HEK293 (cell line): ENCODE measurements around the gene DNASE2B.

Source experiments
- CTCF ChIA-PET: fragments of 350-600 bp; formaldehyde crosslinking; extraction: SDS; loops from one replicate; lab custom pipeline; 2021; ENCODE audit warnings: antibody characterized with exemption; lab: Yijun Ruan, JAX
- POLR2A ChIA-PET: fragments of 300-600 bp; formaldehyde crosslinking; extraction: SDS; loops from one replicate; lab custom pipeline; 2020; ENCODE audit warnings: antibody characterized with exemption, inconsistent platforms; lab: Yijun Ruan, JAX
- H3K27ac ChIP-seq: fragments of 200-500 bp; sonication (Bioruptor generic); 2 replicates; pipeline ENCODE4 v1.5.1; 2014; ENCODE audit warnings: low read depth, low read length, control low read depth, inconsistent platforms; ENCODE audit errors: extremely low read depth
- H3K36me3 ChIP-seq, 2 experiments: fragments of 200-500 bp in 1 of 2; sonication (Bioruptor generic) in 1 of 2; 1 replicate in 1 of 2; 2 replicates in 1 of 2; pipeline ENCODE4 v1.5.1; 2014 to 2017; ENCODE audit warnings: inconsistent platforms in 2 of 2, low read length in 2 of 2; ENCODE audit not compliant: control insufficient read depth in 2 of 2, insufficient read depth in 1 of 2
- H3K4me1 ChIP-seq: fragments of 200-500 bp; sonication (Bioruptor generic); 2 replicates; pipeline ENCODE4 v1.5.1; 2014; ENCODE audit warnings: mild to moderate bottlenecking, low read length, inconsistent platforms; ENCODE audit not compliant: control insufficient read depth, insufficient read depth
- H3K4me3 ChIP-seq: 2 replicates; pipeline ENCODE4 v1.5.1; 2011; ENCODE audit warnings: low read depth, mild to moderate bottlenecking, control low read depth, low read length, moderate library complexity
- H3K9me3 ChIP-seq: fragments of 200-500 bp; sonication (Bioruptor generic); 2 replicates; pipeline ENCODE4 v1.5.1; 2014; ENCODE audit warnings: low read depth, low read length, inconsistent platforms; ENCODE audit not compliant: control insufficient read depth, insufficient read depth
- CTCF ChIP-seq: fragments of 450-650 bp; formaldehyde crosslinking; IDR thresholded peaks from 2 replicates; pipeline ENCODE4 v1.5.1; 2016; ENCODE audit warnings: missing biosample characterization, missing genetic modification characterization
- EGR2 ChIP-seq: fragments of 450-650 bp; formaldehyde crosslinking; IDR thresholded peaks from 2 replicates; pipeline ENCODE4 v1.5.1; 2016; ENCODE audit warnings: low read depth, missing biosample characterization, missing genetic modification characterization
- FEZF1 ChIP-seq: fragments of 450-650 bp; formaldehyde crosslinking; IDR thresholded peaks from 2 replicates; pipeline ENCODE4 v1.5.1; 2016; ENCODE audit warnings: missing biosample characterization, missing genetic modification characterization
- MEIS1 ChIP-seq: sonication (generic); formaldehyde crosslinking; IDR thresholded peaks from 2 replicates; pipeline ENCODE4 v1.8.1; 2022; ENCODE audit warnings: missing genetic modification reagents, mild to moderate bottlenecking, borderline replicate concordance
- RBAK ChIP-seq: fragments of 450-650 bp; formaldehyde crosslinking; IDR thresholded peaks from 2 replicates; pipeline ENCODE4 v1.5.1; 2016; ENCODE audit warnings: missing biosample characterization, missing genetic modification characterization
- TCF7L2 ChIP-seq: IDR thresholded peaks from 2 replicates; pipeline ENCODE4 v1.6.1; 2011; ENCODE audit warnings: low read depth, mild to moderate bottlenecking, inconsistent platforms, low read length, moderate library complexity, borderline replicate concordance
- ZFHX2 ChIP-seq: fragments of 450-650 bp; formaldehyde crosslinking; conservative IDR thresholded peaks from 2 replicates; pipeline ENCODE4 v1.5.1; 2016; ENCODE audit warnings: missing biosample characterization, missing genetic modification characterization
- ZFP37 ChIP-seq: fragments of 450-650 bp; formaldehyde crosslinking; IDR thresholded peaks from 2 replicates; pipeline ENCODE4 v1.5.1; 2016; ENCODE audit warnings: missing biosample characterization, missing genetic modification characterization
- ZNF138 ChIP-seq: fragments of 450-650 bp; formaldehyde crosslinking; IDR thresholded peaks from 2 replicates; pipeline ENCODE4 v1.5.1; 2016; ENCODE audit warnings: missing biosample characterization, missing genetic modification characterization, borderline replicate concordance
- ZNF350 ChIP-seq: fragments of 450-650 bp; formaldehyde crosslinking; IDR thresholded peaks from 2 replicates; pipeline ENCODE4 v1.5.0; 2017; ENCODE audit warnings: missing biosample characterization, mild to moderate bottlenecking, missing genetic modification characterization
- ZNF426 ChIP-seq: fragments of 450-650 bp; formaldehyde crosslinking; IDR thresholded peaks from 2 replicates; pipeline ENCODE4 v1.5.1; 2017; ENCODE audit warnings: missing biosample characterization, missing genetic modification characterization, mild to moderate bottlenecking, inconsistent platforms, moderate library complexity
- ZNF654 ChIP-seq: fragments of 450-650 bp; formaldehyde crosslinking; IDR thresholded peaks from 2 replicates; pipeline ENCODE4 v1.5.1; 2016; ENCODE audit warnings: low read depth, missing biosample characterization, missing genetic modification characterization
- ZNF776 ChIP-seq: fragments of 450-650 bp; formaldehyde crosslinking; IDR thresholded peaks from 2 replicates; pipeline ENCODE4 v1.5.0; 2017; ENCODE audit warnings: missing biosample characterization, missing genetic modification characterization, borderline replicate concordance
- ZNF837 ChIP-seq: fragments of 450-650 bp; formaldehyde crosslinking; IDR thresholded peaks from 2 replicates; pipeline ENCODE4 v1.5.1; 2016; ENCODE audit warnings: missing biosample characterization, missing genetic modification characterization
- TF ChIP-seq, protein P1 (sequence below): fragments of 450-650 bp; formaldehyde crosslinking; IDR thresholded peaks from 2 replicates; pipeline ENCODE4 v1.5.1; 2016; ENCODE audit warnings: missing biosample characterization, missing genetic modification characterization
- TF ChIP-seq, protein P2 (sequence below): fragments of 450-650 bp; formaldehyde crosslinking; IDR thresholded peaks from 2 replicates; pipeline ENCODE4 v1.5.1; 2016; ENCODE audit warnings: missing biosample characterization, missing genetic modification characterization

DNASE2B gene

GRCh38 chr1:84402501-84402900, 4.2 kb downstream of the DNASE2B start:
- ChIA-PET CTCF (no interaction called here), POLR2A (no interaction called here)
- Histone ChIP-seq H3K27ac (no peak overlapping the region), H3K4me3 (no peak overlapping the region), H3K4me1 (no peaks in the 10 kb centered on the region), H3K36me3 (no peaks in the 10 kb centered on the region), H3K9me3 (no peaks in the 10 kb centered on the region)
- TF ChIP-seq, protein P1, sequence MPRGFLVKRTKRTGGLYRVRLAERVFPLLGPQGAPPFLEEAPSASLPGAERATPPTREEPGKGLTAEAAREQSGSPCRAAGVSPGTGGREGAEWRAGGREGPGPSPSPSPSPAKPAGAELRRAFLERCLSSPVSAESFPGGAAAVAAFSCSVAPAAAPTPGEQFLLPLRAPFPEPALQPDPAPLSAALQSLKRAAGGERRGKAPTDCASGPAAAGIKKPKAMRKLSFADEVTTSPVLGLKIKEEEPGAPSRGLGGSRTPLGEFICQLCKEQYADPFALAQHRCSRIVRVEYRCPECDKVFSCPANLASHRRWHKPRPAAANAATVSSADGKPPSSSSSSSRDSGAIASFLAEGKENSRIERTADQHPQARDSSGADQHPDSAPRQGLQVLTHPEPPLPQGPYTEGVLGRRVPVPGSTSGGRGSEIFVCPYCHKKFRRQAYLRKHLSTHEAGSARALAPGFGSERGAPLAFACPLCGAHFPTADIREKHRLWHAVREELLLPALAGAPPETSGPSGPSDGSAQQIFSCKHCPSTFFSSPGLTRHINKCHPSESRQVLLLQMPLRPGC (tag by site-specific recombination), result no peak
- no peak for TF ChIP-seq ZFP37
- TF ChIP-seq ZNF776 (tag by site-specific recombination), result no peak
- TF ChIP-seq ZNF837 (tag by site-specific recombination), result no peak
- no peak for TF ChIP-seq ZNF426 (tag by site-specific recombination)
- no peak for TF ChIP-seq ZFHX2 (tag by site-specific recombination)
- no peak for TF ChIP-seq ZNF654 (tag by site-specific recombination)
- TF ChIP-seq TCF7L2, result no peak
- no peak for TF ChIP-seq MEIS1
- no peak for TF ChIP-seq ZNF138 (tag by site-specific recombination)
- no peak for TF ChIP-seq RBAK (tag by site-specific recombination)
- no peak for TF ChIP-seq EGR2 (tag by site-specific recombination)

GRCh38 chr1:84403347-84403746, 5.1 kb downstream of the DNASE2B start:
- H3K9me3 ChIP-seq, result no peaks in the 10 kb centered on the region
- TF ChIP-seq, protein P2, sequence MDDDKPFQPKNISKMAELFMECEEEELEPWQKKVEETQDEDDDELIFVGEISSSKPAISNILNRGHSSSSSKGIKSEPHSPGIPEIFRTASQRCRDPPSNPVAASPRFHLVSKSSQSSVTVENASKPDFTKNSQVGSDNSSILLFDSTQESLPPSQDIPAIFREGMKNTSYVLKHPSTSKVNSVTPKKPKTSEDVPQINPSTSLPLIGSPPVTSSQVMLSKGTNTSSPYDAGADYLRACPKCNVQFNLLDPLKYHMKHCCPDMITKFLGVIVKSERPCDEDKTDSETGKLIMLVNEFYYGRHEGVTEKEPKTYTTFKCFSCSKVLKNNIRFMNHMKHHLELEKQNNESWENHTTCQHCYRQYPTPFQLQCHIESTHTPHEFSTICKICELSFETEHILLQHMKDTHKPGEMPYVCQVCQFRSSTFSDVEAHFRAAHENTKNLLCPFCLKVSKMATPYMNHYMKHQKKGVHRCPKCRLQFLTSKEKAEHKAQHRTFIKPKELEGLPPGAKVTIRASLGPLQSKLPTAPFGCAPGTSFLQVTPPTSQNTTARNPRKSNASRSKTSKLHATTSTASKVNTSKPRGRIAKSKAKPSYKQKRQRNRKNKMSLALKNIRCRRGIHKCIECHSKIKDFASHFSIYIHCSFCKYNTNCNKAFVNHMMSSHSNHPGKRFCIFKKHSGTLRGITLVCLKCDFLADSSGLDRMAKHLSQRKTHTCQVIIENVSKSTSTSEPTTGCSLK (tag by site-specific recombination), result no peak
- TF ChIP-seq MEIS1 (no peak), CTCF (tag by site-specific recombination) (no peak)
- POLR2A ChIA-PET, result no interaction called here
- no peak overlapping the region for H3K27ac ChIP-seq
- no peak overlapping the region for H3K4me3 ChIP-seq
- CTCF ChIA-PET, result no interaction called here
- no peaks in the 10 kb centered on the region for H3K4me1 ChIP-seq
- no peaks in the 10 kb centered on the region for H3K36me3 ChIP-seq

- Histone ChIP-seq H3K36me3 (no peaks in the 10 kb centered on the region), H3K27ac (no peak overlapping the region)
- CTCF ChIA-PET, result interaction anchor here (1.1 kb wide), 1 partner anchor 26 kb away, joined by 7 read pairs; no protein-coding TSS in a partner anchor
Measured at GRCh38 chr1:84406346-84406861, 8.1 kb downstream of the DNASE2B start.

More at GRCh38 chr1:84406346-84406861, 8.1 kb downstream of the DNASE2B start:
- Histone ChIP-seq H3K4me1 (peaks cover 3% of the 10 kb centered on the region; the same call in 1 of the 2 replicates), H3K9me3 (no peaks in the 10 kb centered on the region), H3K4me3 (no peak overlapping the region)
- TF ChIP-seq FEZF1 (tag by site-specific recombination), result no peak
- TF ChIP-seq ZNF350 (tag by site-specific recombination), result 0 out of 2 replicates have a peak, but pooled peaks have one; percentile 37
- POLR2A ChIA-PET, result no interaction called here
